ENCODE measurements around the gene RTN4R. TPM values are rescaled to one million over a fixed set of nuclear protein-coding genes. Genes with fewer than 3 reads are reported as not detected.

The RTN4R gene
- total and polyA plus RNA-seq, 9 of the 15 experiments (the other 6 are each of a cell fraction or from before 2014, with no cell fraction given), result 0.04 to 2.8 (median 1.4) TPM; not detected in 3

- TF ChIP-seq MCM2 (IDR thresholded peaks at IDR 0.05; ENCODE audit: low read depth) (no peak), ATF7 (IDR thresholded peaks at IDR 0.05) (peak; percentile 83), KDM1A (IDR thresholded peaks at IDR 0.05) (no peak), SIRT6 (IDR thresholded peaks at IDR 0.05; ENCODE audit: low read depth, low read length) (no peak), POLR2AphosphoS2 (IDR thresholded peaks at IDR 0.05; ENCODE audit: low read length) (peak; percentile 59; the same call in 1 of the 2 replicates), ELF4 (CRISPR knock-in tag; IDR thresholded peaks at IDR 0.05) (peak; percentile 30; the same call in 1 of the 2 replicates), GMEB1 (CRISPR knock-in tag; IDR thresholded peaks at IDR 0.05) (peak; percentile 45; the same call in 1 of the 2 replicates), ZNF583 (CRISPR knock-in tag; IDR thresholded peaks at IDR 0.05) (0 out of 2 replicates have a peak, but pooled peaks have one; percentile 37)
- TF ChIP-seq, protein P1, sequence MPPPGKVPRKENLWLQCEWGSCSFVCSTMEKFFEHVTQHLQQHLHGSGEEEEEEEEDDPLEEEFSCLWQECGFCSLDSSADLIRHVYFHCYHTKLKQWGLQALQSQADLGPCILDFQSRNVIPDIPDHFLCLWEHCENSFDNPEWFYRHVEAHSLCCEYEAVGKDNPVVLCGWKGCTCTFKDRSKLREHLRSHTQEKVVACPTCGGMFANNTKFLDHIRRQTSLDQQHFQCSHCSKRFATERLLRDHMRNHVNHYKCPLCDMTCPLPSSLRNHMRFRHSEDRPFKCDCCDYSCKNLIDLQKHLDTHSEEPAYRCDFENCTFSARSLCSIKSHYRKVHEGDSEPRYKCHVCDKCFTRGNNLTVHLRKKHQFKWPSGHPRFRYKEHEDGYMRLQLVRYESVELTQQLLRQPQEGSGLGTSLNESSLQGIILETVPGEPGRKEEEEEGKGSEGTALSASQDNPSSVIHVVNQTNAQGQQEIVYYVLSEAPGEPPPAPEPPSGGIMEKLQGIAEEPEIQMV (tag; conservative IDR thresholded peaks at IDR 0.05; ENCODE audit: low read depth), result peak; percentile 100
- TF ChIP-seq, protein P2, sequence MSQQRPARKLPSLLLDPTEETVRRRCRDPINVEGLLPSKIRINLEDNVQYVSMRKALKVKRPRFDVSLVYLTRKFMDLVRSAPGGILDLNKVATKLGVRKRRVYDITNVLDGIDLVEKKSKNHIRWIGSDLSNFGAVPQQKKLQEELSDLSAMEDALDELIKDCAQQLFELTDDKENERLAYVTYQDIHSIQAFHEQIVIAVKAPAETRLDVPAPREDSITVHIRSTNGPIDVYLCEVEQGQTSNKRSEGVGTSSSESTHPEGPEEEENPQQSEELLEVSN (IDR thresholded peaks at IDR 0.05; ENCODE audit: borderline replicate concordance in 1 of 2, extremely low read depth in 1 of 2, insufficient read depth in 1 of 2, insufficient read length in 1 of 2, low read depth in 1 of 2, low read length in 1 of 2, poor library complexity in 1 of 2, severe bottlenecking in 1 of 2), result no peak
- TF ChIP-seq, protein P3, sequence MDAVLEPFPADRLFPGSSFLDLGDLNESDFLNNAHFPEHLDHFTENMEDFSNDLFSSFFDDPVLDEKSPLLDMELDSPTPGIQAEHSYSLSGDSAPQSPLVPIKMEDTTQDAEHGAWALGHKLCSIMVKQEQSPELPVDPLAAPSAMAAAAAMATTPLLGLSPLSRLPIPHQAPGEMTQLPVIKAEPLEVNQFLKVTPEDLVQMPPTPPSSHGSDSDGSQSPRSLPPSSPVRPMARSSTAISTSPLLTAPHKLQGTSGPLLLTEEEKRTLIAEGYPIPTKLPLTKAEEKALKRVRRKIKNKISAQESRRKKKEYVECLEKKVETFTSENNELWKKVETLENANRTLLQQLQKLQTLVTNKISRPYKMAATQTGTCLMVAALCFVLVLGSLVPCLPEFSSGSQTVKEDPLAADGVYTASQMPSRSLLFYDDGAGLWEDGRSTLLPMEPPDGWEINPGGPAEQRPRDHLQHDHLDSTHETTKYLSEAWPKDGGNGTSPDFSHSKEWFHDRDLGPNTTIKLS (IDR thresholded peaks at IDR 0.05; ENCODE audit: borderline replicate concordance, low read depth), result peak; percentile 77; the same call in 1 of the 2 replicates
Observed at GRCh38 chr22:20205964-20206708, 62.0 kb downstream of the RTN4R start (continued).

Data from K562 (cell line).